ENCODE data around the gene ZNF491.

DNA sequence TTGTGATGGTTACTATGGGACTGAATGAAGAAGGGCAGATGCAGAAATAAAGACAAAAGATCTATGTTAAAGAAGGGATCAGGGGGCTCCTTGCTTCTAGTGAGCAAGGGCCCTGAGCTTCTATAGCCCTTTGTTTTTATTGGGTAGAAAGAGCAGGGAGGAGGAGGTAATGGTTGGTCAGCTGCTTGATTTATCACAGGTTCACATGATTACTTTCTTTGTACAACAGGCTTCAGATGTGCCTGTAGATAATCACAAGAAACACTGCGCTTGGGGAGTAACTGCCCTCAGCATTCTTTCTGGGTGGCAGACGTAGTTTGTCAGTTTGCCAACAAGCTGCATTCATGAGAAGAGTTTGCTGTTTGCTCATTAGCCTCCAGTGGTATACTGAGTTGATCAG lies 45.4 kb downstream of the ZNF491 start:
- TF ChIP-seq, protein P1, sequence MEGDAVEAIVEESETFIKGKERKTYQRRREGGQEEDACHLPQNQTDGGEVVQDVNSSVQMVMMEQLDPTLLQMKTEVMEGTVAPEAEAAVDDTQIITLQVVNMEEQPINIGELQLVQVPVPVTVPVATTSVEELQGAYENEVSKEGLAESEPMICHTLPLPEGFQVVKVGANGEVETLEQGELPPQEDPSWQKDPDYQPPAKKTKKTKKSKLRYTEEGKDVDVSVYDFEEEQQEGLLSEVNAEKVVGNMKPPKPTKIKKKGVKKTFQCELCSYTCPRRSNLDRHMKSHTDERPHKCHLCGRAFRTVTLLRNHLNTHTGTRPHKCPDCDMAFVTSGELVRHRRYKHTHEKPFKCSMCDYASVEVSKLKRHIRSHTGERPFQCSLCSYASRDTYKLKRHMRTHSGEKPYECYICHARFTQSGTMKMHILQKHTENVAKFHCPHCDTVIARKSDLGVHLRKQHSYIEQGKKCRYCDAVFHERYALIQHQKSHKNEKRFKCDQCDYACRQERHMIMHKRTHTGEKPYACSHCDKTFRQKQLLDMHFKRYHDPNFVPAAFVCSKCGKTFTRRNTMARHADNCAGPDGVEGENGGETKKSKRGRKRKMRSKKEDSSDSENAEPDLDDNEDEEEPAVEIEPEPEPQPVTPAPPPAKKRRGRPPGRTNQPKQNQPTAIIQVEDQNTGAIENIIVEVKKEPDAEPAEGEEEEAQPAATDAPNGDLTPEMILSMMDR (IDR thresholded peaks at IDR 0.05; ENCODE audit: poor library complexity, severe bottlenecking), result no peak
- TF ChIP-seq MXI1 (conservative IDR thresholded peaks at IDR 0.05; ENCODE audit: poor library complexity, severe bottlenecking) (no peak), EZH2 (IDR thresholded peaks at IDR 0.05; ENCODE audit: borderline replicate concordance, insufficient read depth, low read length, poor library complexity, severe bottlenecking) (no peak), TAF1 (IDR thresholded peaks at IDR 0.05; ENCODE audit: low read depth) (no peak), SMC3 (conservative IDR thresholded peaks at IDR 0.05; ENCODE audit: poor library complexity) (no peak)

Data from neural cell (in vitro differentiated cells).